Glomerular visceral epithelial cell (primary cell): ENCODE results near the gene FLT3.
A peak's percentile ranks its signal among the peaks of the same experiment; 100 is the strongest.
"Not testable (repeated sequence)": the region's sequence is repeated elsewhere in the genome, so short reads cannot be mapped to it uniquely, and the experiment has no call there.

Source experiments
- DNase-seq: peaks from one replicate; pipeline ENCODE4 v3.0.0-alpha.2; 2016; ENCODE audit errors: extremely low spot score

Gene FLT3

DNA sequence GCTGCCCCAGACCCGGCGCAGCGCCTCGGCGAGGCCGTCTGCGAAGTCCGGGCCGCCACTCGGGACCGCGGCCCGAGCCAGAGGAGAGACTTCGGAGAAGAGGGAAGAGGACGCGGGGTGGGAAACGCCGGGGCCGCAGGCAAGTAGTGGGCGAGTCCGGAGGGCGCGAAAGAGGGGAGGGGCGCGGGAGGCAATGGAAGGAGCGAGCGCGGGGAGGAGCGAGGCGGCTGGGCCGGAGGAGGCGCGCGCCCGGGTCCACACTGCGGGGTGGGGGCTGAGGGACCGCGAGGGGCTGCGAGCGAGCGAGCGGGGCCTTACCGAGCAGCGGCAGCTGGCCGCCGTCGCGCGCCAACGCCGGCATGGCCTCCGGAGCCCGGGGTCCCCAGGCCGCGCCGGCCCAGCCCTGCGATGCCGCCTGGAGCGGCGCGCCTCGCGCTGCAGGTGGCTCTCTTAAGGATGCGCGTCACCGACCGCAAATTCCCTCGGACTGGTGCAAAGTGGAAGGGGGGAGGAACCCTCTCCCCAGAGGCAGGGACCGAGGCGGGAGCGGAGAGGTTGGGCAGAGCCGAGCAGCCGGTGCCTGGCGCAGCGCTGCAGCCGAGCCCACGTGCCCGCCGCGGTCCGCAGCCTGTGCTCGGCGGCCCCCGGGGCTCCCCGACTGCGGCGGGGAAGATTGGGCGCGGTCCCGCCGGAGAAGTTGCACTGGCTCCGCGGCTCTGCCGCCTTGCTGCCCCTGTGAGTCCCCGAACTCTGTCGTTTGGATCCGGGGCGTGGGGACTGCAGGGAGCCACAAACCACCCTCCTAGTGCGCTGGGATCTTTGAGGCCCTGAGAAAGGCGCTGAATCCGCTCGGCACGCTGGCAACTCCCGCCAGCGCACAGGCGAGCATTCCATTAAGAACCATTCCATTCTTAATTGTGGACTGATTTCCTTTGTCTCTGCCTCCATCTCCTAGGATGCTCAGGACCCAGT lies at the start of gene FLT3:
FLT3 (minus strand) TSS at position 427 of the 972 bp plus-strand sequence; CDS start at position 361, 66 bp downstream.
- DNase-seq, result peak; percentile 65

DNA sequence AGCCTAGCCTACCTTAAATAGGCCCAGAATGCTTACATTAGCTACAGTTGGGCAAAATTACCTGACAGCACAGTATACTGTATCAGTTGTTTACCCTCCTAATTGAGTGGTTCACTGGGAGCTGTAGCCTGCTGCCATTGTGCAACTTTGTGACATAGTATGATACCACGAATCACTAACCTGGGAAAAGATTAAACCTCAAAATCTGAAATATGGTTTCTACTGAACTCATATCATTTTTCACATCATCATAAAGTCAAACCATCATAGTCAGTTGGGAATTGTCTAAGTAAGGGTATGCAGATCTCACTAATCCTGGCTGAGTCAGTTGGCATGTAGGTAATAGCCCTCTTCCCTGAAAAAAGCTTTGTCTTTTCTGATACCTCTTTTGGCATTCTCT lies 47.1 kb upstream of the FLT3 start:
- no peak for DNase-seq

DNA sequence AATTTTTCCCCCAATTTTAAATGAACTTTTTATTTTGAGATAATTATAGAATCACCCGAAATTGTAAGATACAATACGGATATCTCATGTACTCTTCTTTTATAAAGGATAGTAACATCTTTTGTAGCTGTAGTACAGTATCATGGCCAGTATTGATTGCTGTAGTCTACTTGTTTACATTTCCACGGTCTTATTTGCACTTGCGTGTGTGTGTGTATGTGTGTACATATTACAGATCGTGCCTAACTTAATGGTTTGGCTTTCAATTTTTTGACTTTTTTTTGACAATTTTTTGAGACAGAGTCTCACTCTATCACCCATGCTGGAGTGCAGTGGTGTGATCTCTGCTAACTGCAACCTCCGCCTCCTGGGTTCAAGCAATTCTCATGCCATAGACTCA lies 44.7 kb upstream of the FLT3 start:
- DNase-seq, result no peak

DNA sequence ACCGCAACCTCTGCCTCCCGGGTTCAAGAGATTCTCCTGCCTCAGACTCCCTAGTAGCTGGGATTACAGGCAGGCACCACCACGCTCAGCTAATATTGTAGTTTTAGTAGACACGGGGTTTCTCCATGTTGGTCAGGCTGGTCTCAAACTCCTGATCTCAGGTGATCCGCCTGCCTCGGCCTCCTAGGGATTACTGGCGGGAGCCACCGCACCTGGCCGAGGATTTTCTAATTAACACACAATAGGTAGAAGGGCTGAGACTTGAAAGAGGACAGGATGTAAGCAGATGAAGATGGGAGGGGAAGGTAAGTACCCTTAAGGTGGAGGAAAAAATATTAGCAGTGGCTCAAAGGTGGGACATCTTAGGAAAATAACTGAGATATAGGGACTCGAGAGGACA lies 41.2 kb upstream of the FLT3 start:
- DNase-seq, result not testable (repeated sequence)

DNA sequence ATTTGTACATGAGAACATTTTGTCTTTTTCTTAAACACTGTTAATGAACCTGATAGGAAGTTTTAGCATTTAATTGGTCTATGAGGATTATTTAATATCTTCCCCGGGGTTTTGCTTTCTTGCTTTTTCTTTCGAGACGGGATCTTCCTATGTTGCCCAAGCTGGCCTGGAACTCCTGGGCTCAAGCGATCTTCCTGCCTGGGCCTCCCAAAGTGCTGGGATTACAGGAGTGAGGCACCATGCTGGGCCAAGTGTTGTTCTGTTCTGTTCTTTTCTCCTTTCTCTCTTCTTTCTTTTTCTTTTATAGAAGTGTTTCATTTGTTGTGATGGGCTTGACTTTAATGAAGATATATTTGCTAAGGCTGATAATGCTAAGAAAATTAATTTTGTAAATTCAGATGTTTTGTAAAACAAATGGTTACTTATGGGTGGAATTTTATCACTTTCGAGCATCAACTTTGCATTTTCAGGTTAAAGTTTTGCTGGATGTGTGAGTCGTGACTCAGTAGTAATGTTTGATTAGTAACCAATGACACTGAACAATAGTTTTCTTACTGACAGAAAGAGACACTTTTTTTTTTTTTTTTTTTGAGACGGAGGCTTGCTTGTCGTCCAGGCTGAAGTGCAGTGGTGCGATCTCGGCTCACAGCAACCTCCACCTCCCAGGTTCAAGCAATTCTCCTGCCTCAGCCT lies 40.2 kb upstream of the FLT3 start:
- peak; percentile 24 for DNase-seq

DNA sequence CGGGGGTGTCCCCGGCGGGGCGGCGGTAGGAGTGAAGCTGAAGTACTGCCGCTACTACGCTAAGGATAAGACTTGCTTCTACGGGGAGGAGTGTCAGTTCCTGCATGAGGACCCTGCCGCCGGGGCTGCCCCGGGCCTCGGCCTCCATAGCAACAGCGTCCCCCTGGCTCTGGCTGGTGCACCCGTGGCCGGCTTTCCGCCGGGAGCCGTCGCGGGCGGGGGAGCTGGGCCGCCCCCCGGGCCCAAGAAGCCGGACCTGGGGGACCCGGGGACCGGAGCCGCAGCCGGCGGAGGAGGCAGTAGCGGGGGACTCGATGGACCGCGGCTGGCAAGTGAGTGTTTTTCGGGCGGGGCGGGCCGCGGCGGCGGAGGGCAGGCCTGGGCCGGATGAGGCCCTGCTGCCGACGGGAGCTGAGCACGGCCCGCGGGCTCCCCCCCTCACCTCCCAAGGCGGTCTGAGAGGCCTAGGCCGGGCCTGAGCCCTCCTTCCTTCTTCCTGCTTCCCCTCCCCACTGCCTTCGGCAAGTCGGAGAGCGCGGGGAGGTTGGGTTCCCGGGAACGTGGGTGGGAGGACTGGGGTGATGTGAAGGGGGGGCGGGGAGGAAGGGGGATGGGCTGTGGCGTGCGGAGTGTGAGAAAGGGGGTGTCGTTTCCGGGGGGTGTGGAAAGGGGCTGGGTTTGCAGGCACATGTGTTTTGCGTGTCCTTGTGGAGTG lies 38.5 kb upstream of the FLT3 start:
- DNase-seq, result peak; percentile 92

DNA sequence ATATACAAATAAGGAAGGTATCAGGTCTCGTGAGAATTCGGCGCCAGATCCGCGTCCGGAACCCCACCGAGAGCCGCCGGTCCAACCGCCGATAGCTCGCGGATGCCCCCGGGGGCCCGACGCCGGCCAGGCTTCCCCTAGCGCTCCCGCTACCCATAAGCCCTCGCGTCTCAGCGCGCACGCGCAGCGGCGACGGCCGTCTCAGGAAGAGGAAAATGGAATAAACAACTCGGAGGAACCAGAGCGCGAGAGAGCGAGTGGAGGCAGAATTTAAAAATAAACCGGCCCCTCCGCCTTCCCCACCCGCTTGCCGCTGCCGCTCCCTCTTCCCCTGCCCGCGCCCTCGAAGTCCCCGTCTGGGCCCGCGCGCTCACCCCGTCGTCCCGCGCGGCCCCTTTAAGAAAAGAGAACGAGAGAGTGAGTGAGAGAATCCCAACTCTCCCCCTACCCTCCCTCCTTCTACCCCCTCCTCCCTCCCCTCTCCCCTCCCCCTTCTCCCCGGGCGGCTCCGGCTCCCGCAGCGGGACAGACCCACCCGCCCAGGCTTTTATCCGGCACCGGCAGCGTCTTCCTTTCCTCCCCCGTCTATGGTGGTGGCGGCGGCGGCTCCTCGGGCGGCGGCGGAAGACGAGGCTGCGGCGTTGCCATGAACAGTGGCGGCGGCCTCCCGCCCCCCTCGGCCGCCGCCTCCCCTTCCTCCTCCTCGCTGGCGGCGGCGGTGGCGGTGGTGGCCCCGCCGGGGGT lies 37.8 kb upstream of the FLT3 start, which contains the start of gene PAN3:
PAN3 (plus strand) TSS at position 534 of the 744 bp plus-strand sequence; CDS start at position 647, 113 bp downstream.
- peak; percentile 90 for DNase-seq

DNA sequence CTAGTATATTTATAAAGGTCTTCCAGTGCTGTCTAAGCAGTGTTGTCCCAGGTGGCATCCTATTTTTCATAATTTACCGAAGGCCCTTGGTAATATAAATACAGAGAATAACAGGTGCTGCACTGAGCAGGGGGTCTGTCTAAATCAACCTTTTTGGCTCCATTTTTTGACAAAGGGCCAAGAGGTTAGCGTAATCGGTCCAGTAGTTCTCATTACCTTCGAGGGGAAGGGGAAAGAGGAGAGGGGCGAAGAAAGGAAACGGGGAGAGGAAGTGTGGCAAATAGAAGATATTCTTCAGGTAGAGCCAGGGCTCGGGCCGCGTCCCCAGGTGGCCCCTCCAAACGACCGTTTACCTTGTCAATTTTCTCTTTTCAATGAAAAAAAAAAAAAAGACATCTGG lies 37.2 kb upstream of the FLT3 start:
- DNase-seq, result no peak

DNA sequence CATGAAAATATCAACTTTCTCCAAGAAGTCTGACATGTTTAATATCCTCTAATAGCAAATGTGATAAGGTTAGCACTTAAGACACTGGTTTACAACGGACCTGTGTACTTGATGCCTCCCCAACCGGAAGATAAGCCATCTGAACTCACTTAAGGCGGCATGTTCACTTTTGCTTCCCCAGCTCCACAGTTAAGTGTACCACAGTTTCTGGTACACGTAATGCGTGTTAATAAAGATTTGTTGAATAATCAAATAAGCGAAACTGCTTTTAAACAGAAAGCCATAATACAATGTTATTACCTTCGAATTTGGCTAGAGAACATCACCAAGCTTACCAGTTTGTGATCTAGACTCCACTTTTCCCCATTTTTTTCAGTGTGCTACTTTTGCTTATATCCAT lies 36.5 kb upstream of the FLT3 start:
- no peak for DNase-seq

DNA sequence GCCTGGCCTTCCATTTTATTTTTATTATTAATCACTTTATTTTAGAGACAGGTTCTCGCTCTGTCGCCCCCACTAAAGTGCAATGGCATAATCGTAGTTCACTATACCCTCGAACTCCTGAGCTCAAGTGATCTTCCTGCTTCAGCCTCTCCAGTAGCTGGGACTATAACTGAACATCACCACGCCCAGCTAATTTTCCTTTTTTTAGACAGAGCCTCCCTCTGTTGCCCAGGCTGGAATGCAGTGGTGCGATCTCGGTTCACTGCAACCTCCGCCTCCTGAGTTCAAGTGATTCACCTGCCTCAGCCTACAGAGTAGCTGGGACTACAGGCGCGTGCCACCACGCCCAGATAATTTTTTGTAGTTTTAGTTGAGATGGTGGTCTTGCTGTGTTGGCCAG lies 31.3 kb upstream of the FLT3 start:
- DNase-seq, result no peak

DNA sequence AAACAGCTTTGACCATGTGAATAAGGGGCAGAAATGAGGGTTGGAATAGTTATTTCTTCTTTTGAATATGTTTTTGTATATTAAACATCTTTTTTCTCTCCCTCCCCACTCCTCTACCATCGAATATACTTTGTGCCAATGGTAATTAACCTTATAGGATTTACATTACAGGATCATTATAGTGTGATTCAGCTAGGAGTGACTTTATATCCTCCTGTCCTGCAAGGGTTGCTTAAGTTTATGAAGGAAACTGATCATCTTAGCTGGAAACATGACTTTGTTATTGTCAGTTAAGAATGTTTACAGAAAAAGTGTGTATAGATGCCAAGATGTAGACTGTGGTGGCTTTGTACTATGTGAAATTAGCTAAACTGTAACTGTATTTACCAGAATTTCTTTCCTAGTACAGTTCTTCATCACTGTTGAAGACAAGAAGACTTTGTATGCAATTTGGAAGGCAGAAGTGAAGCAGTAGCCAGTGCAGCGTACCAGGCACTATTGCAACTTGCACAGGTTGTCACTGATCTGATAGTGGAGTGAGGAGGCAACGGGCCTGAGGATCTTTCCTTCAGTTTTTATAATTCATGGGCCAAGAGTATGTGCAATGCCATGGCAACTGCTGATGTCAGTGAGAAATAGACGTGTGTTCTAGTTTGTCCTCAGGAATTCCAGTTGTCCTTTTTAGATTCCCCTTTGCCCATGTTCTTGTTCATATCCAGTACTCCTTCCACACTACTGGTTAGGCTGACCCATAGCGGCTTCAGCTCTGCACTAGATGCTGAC lies 29.7 kb upstream of the FLT3 start:
- no peak for DNase-seq

DNA sequence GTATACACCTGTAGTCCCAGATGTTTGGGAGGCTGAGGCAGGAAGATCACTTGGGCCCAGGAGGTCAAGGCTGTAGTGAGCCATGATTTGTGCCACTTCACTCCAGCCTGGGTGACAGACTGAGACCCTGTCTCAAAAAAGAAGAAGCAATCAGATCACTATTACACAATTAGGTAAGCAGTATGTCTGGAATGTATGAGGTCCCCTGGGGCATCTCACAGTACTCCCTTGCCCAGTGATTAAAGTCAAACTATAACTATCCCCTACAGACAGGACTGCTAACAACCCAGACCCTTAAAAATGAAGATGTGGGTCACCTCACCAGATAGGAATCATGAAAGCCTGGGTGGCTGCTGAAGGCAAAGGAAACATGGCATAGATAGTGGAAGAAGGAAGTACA lies 28.6 kb upstream of the FLT3 start:
- DNase-seq, result no peak

DNA sequence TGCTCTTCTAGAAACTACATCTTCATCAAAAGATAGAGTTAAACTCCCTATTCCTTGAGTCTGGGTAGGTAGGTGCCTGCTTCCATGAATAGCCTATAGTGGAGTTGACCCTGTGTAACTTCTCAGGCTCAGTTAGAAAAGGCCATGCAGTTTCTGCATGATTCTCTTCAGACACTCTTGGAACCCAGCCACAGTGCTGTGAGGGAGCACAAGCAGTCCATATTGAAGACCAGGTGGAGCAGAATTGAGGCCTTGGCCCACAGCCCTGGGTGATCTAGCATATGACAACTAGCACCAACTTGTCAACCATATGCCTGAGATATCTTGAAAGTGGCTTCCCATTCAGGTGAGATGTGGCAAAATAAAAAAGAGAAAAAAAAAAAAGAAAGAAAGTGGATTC lies 27.7 kb upstream of the FLT3 start:
- no peak for DNase-seq

DNA sequence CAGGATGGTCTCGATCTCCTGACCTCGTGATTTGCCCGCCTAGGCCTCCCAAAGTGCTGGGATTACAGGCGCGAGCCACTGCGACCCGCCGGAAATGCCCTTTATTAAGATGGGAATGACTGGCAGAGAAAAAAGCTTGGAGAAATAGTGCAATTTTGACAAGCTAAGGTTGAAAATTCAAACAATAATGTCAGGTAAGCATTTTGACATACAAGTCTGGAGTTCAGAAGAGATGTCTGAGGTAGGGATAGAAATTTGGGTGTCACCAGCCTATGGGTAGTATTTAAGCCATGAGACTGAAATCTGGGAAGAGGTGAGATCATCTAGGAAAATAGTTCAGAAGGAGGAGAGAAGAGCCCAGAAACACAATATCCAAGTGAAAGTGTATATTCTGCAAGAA lies 20.8 kb upstream of the FLT3 start:
- DNase-seq, result no peak

DNA sequence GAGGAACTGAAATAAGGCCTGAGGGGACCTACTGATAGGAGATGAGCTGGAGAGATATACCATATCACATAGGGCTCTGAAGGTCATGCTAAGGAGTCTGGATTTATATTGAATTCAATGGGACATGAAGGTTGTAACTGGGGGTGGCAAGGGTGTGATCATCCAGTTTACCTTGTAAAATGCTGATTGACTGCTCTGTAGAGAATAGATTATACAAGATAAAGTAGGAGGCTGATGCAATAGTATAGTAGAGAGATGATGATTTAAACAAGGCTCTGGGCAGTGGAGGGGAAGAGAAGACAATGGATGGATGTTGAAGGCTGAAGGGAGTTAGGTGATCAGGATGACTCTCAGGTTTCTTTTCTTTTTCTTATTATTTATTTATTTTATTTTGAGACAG lies 19.9 kb upstream of the FLT3 start:
- DNase-seq, result no peak

DNA sequence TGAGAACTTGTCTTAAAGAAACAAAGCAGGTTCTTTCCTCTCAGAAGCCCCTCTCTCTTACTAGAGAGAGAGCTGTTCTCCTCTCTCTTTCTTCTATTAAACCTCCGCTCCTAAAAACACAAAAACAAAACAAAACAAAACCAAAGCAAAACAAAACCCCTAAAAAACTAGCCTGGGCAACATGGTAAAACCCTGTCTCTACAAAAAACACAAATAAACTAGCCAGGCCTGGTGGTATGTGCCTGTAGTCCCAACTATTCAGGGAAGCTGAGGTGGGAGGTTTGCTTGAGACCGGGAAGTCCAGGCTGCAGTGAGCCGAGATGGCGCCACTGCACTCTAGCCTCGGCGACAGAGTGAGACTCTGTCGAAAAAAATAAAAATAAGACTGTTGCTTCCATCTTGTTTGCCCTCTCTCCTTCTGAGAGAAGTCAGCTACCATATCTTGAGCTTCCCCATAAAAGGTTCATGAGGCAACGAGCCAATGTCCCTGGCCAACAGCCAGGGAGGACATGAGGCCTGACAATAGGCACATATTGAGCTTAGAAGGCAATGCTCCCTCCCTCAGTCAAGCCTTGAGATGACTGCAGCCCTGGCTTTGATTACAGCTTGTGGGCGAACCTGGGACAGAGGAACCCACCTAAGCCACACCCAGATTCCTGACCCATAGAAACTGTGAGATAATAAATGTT lies 17.5 kb upstream of the FLT3 start:
- no peak for DNase-seq

DNA sequence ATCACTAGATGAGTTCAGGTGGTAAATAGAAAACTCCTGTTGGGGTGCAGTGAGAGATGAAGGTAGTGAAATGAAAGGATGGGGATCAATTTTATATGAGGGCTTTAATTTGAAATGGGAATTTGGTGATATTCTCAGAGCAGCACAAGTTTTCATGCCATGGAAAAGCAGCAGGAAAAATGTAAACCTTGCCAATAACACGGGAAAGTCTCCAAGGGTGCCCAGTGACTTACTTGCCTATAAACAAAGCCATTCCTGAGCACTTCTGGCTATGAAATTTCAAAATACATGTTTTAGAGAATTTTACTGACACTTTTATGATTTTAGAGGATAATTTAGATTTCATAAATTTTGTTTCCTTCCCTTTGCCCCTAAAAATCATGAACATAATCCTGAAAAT lies 16.4 kb upstream of the FLT3 start:
- DNase-seq, result no peak

DNA sequence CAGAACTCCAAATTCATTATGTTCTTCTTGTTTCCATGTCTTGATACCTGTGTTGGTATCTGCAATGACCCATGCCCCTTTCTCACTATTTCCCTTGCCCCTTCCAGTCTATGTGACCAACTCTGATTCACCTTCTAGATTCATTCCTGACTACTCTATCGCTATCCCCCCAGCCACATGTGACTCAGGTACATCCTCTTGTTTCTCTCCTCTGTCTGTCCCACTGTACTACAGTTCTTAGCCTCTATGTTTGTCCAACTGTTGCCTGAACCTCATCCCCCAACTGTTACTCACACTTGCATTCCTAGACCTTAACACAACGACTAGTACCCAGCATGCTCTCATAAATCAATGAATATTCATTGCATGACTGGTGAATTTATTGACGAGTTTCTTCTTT lies 10.0 kb upstream of the FLT3 start:
- DNase-seq, result no peak

DNA sequence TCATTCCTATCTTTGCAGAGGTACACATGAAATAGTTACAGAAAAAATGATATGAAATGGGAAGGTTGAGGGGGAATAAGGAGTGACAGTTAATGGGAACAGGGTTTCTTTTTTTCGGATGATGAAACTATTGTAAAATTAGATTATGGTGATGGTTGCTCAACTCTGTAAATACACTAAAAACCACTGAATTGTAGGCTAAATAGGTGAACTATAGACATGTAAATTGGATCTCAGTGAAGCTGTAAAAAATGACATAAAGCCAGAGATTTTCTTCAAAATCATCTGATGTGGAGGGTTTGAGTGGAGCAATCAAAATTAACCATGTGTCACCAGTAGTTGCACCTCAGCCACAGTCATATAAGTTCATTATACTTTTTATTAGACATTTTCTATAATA lies 6.6 kb upstream of the FLT3 start:
- no peak for DNase-seq

DNA sequence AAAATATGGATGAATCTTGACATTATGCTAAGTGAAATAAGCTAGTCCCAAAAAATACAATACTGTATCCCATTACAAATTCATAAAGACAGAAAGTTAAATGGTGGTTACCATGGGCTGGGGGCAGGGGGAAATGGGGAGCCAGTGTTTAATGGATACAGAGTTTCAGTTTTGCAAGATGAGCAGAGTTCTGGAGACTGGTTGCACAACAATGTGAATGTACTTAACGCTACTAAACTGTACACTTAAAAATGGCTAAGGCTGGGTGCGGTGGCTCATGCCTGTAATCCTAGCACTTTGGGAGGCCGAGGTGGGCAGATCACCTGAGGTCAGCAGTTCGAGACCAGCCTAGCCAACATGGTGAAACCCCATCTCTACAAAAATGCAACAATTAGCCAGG lies 1.5 kb upstream of the FLT3 start:
- not testable (repeated sequence) for DNase-seq
